CD1c-positive myeloid dendritic cell (primary cell): Measurements from ENCODE around the gene DLEC1.
"Not testable (repeated sequence)": the region's sequence is repeated elsewhere in the genome, so short reads cannot be mapped to it uniquely, and the experiment has no call there.

Experiments used
- DNase-seq: peaks from one replicate; pipeline ENCODE4 v3.0.0-alpha.2; 2016; ENCODE audit errors: extremely low spot score

Gene DLEC1

DNA sequence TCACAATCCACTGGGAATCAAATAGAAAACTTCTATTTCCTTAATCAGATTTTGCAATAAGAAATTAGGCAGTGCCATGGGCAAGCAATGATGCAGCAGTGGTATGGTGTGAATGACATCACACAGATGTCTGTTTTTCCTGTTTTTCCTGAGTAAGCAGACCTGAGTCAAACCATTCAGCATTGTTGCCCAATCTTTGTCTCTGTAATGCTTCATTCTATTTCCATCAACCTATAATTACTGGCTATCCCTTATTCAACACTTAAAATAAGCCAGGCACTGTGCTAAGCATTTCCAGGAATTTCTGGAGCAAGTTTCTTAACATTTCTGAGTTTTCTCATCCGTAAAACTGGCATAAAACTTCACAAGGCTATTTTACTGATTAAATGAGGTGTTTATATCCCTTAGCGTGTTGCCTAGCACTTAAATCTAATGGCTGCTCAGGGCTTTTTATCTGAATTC lies 115.1 kb downstream of the DLEC1 start:
- DNase-seq = peak; percentile 84

DNA sequence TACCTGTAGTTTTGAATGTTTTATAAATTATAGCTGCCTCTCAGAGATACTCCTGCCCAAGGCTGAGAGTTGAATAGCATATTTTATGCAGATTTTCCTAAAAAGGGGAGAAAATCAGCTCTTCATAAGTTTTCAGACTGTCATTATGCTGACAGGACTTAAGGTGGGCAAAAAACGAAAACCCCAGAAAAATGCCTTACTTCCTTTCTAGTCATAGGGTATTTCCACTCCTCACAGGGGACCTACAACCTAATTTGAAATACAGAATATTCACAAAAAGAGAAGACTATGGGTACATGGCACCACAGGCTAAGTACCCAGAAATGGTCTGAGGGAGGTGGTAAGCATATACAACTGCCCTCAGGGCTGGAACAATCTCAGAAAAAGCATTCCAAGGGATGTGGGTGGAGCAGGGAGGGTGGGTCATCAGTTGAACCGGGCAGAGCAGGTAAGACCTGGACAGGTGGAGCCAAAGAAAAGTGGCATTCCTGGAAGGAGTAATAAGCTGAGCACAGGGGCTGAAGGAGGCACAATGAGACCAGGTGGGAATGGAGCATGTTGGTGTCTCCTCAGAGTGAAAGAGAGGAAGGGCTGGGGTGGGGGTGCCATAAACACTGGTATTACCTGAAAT lies 115.7 kb downstream of the DLEC1 start:
- no peak for DNase-seq

DNA sequence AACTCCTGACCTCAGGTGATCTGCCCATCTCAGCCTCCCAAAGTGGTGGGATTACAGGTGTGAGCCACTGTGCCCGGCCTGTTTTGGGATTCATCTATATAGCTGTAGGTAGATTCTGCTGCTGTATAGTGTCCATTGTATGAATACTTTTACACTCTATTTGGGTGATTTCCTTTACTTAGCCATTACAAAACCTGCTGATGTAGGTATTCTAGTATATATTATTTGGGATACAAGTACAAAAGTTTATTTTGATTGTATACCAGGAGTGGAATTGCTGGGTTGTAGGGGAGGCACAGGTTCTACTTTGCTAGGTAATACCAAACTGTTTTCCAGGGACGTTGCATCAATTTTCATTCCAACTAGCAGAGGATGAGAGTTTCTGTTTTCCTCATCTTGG lies 116.8 kb downstream of the DLEC1 start:
- DNase-seq = no peak

DNA sequence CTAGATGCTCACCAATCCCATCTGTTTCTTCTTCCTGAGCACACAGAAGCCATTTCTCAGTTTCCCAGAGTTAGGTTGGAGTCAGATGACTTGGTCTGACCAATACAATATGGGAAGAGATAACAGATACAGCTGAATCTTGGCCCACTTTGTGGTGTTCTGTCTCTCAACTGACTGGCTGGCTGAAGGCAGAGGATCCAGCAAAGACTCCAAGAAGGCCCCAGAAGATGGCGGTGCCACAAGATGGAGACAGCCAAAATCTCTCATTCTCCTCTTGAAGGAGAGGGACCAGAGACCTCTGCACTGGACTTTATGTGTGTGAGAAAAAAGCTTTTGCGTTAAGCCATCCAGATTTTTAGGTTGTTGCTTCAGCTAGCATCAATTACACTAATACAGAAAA lies 118.1 kb downstream of the DLEC1 start:
- no peak for DNase-seq

DNA sequence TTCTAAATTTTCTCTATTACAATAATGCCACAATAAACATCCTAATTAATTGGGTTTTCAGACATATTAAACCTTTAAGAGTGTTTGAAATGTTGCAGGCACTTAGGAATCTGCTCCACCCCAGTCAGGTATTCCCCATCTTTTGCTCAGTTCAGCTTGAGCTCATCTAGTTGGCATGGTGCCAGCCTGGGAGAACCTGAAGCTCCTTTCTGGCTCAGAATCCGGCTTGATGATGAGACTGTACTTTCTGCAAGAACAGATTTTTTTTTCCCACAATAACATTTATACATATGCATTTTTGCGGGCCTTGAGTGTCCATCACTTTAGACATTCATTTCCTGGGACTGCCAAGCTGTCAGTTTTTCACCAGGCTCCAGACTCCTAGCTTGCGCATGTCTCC lies 118.6 kb downstream of the DLEC1 start:
- DNase-seq = no peak

DNA sequence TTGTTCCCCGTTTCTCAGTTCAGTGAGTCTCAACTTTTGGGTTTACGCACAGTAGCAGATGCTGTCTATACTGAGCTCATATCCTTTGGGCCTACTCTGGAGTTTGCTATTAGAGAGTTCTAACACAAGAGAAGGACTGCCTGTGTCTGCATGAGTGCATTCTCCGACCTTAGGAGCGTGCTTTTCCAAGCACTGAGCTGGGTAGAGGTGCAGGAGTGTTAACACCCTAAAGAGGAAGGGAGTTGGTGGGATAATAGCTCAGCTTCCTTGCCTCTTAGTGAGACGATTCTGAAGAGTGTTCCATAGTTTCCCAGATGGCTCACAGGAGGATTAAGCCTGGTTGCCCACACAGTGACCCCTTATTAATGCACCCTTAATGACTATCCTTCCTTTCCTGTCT lies 119.5 kb downstream of the DLEC1 start:
- DNase-seq = no peak

DNA sequence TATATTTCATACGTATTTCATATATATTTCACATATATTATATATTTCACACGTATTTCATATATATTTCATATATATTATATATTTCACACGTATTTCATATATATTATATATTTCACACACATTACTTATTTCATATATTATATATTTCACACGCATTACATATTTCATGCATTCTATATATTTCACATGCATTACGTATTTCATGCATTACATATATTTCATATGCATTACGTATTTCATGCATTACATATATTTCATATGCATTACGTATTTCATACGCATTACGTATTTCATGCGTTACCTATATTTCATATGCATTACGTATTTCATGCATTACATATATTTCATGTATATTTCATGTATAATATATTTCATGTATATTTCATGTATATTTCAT lies 121.7 kb downstream of the DLEC1 start:
- DNase-seq = not testable (repeated sequence)

DNA sequence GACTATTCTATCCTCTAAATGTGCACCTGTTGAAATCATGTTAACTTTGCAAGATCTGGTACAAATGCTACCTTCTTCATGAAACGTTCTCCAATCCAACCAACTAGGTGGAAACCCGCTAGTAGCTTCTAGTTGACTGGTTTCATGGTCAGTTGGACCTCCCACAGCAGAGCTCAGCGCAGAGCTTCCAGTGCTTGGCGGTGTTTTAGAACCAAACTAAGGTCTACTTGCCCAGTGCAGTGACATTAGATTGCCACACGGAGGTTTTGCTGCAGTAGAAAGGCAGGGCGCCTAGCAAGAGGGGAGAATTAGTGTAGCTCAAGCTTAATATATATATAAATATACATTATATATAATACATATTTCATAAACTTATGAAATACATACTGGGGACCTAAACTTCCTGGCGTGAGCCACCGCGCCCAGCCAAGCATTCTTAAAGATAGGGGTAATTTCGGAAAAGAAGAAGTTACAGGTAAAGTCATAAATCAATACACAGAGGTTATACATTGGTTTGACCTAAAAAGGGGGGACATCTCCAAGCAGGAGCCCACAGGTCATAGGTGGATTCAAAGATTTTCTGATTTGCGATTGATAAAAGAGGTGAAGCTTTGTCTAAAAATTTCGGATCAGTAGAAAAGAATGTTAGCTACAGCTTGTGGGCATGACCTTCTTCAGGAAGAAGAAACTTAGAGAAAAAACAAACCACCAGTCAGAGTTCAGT lies 124.3 kb downstream of the DLEC1 start:
- no peak for DNase-seq

DNA sequence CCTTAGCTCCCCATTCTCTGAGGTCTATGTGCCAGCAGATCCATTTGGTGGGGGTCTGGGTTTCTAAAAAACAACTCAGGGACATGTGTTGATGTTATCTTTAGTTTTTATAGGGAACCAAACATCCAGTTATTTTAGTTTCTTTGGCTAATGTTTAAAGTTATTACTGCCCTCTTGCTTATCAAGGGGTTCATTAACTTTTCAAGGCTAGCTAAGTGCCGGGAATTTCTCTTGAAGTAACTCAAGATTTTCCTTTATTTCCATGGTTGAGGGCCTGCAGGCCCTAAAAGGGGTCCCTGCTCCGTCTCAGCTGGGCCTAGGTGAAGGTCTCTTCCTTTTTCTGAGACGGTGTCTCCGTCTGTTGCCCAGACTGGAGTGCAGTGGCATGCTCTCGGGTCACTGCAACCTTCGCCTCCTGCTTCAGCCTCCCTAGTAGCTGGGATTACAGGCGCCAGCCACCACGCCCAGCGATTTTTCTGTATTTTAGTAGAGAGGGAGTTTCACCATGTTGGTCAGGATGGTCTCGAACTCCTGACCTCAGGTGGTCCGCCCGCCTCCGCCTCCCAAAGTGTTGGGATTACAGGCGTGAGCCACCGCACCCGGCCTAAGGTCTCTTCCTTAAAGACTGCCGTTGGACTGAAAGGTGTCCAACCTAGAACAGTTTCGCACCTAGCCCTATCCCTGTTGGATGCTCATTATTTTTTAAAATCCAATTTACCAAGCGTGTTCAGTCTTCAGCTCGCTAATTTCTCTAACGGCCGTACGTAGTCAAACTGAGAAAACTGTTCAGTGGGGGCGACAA lies 125.0 kb downstream of the DLEC1 start:
- DNase-seq = no peak

DNA sequence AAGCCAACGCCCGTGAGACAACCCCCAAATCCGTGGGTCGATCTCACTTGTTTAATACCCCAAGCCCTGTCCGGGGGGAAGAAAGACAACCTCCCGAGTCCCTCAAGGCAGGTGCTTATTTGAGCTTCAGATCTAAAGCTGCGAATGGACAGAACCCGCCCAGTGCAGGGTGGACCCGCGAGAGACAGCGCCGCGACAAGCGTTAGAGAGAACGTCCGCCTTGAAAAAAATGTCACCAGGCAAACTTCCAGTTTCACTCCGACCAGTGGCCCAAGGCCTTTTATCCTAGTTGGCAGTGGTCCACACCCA lies 125.6 kb downstream of the DLEC1 start:
- no peak for DNase-seq

DNA sequence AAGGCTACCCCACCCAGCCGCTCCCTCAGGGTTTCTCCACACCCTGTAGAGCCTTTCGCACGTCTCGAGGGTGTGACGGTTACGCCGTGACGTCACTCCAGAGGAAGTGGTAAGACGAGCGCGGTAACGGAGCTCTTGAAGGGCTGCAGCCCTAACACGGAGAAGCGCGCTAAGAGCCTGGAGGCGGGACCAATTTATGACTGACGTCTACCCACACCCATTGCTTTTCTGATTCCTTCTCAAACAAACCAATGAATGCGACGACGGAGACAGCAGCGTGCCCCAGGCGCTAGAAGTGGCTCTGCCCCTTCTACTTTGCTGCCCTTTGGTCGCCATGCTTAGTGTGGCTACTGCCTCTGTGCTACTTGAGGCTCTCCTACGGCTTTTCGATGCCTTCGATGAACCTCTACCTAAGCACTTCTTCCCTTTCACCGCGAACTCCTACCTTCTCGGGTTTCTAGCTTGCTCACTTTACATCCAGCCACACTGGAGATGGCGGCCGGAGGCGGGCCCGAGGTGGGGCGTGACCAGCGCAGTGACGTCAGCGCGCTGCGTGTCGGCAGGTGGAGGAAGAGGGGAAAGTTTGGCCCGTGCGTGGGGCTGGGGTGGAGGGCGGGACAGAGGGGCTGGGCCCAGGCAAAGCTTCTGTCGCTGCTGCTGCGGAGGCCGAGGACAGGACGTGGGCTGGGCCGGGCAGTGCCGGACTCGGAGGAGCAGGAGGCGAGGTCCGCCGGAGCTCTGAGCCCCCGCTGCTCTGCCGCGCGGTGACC lies 126.1 kb downstream of the DLEC1 start, which contains the start of gene OXSR1:
Gene OXSR1, plus strand, starts transcription at position 586 of the 770 bp plus-strand sequence. CDS start 340 bp downstream, outside the sequence.
- peak; percentile 100 for DNase-seq

DNA sequence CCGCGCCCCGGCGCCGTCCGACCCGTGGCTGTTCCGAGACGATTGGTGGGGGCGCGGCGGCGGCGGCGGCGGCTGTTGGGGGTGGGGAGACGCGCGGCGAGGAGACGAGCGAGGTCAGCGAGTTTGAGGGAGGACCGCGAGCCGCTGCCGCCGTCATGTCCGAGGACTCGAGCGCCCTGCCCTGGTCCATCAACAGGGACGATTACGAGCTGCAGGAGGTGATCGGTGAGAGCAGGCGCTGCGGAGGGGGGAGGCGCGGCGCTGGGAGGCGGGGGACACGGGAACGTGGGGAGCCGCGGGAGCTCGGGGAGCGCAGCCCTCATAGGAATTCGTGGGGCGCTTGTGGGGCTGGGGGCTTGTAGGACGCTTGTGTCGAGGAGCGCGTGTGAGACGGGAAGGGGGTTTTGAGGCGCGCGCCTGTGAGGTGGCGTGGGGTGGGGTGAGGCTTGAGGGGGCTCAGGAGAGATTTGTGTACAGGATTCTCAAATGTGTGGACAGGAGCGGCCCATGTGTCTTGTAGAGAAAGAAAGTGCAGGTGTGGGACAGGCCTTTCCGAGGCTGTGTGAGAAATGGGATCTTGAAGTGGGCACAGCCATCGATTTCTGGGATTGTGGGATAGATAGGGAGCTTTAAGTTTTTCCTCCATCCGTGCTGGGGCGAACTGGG lies 126.8 kb downstream of the DLEC1 start:
- no peak for DNase-seq

DNA sequence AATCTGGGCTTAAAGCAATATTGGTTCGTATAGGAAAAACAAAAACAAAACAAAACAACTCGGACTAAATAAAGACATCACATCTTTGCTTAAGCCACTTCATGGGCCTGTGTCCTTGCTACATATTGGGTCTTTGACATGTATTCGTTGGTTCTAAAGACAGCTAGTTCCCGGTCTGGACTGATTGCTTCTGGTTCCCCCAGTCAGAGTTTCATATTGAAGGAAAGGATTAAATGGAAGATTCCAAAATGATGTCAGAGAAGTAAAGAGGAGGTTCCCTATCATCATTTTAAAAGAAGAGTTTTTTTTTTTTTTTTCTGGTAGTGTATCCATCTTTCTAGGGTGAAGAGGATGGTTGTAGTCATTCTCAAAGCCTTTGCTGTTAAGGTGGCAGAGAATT lies 128.6 kb downstream of the DLEC1 start:
- DNase-seq = no peak

DNA sequence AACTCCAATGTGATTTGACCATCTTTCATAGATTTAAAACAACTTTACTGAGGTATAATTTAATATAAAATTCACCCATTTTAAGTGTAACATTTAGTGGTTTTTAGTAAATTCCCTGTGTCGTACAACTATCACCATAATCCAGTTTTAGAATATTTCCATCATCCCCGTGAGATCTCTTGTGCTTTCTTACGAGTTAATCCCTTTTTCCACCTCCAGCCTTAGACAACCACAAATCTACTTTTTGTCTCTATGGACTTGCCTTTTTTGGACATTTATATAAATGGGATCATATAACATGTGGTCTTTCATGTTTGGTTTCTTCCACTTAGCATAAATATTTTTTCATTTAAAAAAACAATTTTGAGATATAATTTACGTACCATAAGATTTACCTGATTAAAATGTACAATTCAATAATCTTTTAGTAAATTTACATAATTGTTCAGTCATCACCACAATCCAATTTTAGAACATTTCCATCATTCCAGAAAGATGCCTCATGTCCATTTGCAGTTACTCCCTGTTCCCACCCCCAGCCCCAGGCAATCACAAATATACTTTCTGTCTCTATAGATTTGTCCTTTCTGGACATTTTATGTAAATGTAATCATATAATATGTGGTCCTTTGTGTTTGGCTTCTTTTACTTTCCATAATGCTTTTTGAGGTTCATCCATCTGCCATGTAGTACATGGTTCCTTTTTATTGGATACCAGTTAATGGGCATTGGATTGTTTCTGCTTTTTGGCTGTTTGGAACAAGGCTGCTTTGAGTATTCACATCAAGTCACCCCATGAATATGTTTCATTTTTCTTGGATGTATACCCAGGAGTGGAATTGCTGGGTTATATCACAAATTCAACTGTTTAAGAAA lies 129.4 kb downstream of the DLEC1 start:
- DNase-seq = peak; percentile 33

DNA sequence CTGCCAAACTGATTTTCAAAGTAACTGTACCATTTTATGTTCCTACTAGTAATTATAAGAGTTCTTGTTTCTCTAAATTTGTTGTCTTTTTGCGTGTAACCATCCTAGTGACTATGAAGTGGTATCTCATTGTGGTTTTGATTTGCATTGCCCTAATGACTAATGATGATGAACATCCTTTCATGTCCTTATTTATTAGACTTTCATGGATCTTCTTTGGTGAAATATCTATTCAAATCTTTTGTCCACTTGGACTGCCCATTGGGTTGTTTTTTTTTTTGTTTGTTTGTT lies 130.0 kb downstream of the DLEC1 start:
- DNase-seq = no peak

DNA sequence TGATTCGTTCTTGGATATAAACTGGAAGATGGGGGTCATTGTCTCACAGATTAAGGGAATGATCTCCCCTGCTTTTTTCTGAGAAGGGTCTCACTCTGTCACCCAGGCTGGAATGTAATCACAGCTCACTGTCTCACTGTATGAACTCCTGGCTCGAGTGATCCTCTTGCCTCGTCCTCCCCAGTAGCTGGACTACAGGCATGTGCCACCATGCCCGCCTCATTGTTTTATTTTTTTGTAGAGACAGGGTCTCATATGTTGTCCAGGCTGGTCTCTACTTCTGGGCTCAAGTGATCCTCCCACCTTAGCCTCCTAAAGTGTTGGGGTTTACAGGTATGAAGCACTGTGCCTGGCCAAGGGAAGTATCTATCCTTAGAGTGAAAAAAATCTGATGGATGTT lies 131.7 kb downstream of the DLEC1 start:
- DNase-seq = no peak

DNA sequence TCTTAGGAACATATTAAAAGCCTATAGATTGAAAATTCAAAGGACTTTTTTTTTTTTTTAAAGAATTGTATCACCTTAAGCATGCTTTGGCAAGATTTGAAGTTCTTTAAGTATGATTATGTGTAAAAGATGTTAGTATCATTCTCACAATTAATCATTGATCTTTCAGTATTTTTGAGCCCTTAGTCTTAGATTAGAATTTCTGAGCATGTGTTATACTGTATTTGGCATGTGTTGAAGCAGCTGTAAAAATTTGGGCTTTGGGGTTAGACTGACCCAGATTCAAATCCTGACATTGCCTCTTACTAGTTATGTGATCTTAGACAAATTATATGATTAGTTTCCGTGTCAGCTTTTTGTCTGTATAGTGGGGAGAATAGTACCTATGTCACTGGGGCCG lies 132.6 kb downstream of the DLEC1 start:
- no peak for DNase-seq
